Measurements from ENCODE around the gene TMEM44. TPM values are rescaled to one million over a fixed set of nuclear protein-coding genes. Genes with fewer than 3 reads are reported as not detected.
"Not testable (repeated sequence)": the region's sequence is repeated elsewhere in the genome, so short reads cannot be mapped to it uniquely, and the experiment has no call there.

Gene TMEM44
- total and polyA plus RNA-seq, 2 of the 4 experiments (the other 2 are of a cell fraction) = 9.7 to 24.2 TPM

- H3K79me1 ChIP-seq (ENCODE audit: low read depth in 1 of 2, low read length in 2 of 2); H3K9me3 ChIP-seq (ENCODE audit: control insufficient read depth, insufficient read depth, low read length); H3K9ac ChIP-seq (ENCODE audit: low read depth, low read length); H3K4me1 ChIP-seq (ENCODE audit: control insufficient read depth, insufficient read depth, low read length); H4K20me1 ChIP-seq (ENCODE audit: insufficient read depth, low read length); H3K14ac ChIP-seq (replicated peaks; ENCODE audit: low read depth, low read length); H3K4me3 ChIP-seq (ENCODE audit: insufficient read depth, low read depth, low read length); ATAC-seq (ENCODE audit: low read depth); H3K9me1 ChIP-seq (ENCODE audit: insufficient read depth, low read length); H2BK5ac ChIP-seq (ENCODE audit: low read depth, low read length, poor library complexity, severe bottlenecking); H4K8ac ChIP-seq (ENCODE audit: low read depth in 2 of 2, low read length in 2 of 2); H4K91ac ChIP-seq (ENCODE audit: insufficient read depth, low read depth, low read length); H2AFZ ChIP-seq (replicated peaks; ENCODE audit: low read length, poor library complexity); H3K18ac ChIP-seq (ENCODE audit: low read depth, low read length); dilution Hi-C loops (cut with HindIII; ENCODE audit: low sequenced_read_pairs, unreplicated experiment); H2BK20ac ChIP-seq (ENCODE audit: low read depth, low read length); H2BK15ac ChIP-seq (ENCODE audit: low read depth, low read length); H4K5ac ChIP-seq (ENCODE audit: low read depth, low read length); H3K4me2 ChIP-seq (ENCODE audit: low read depth, low read length); in situ Hi-C loops (cut with MboI; ENCODE audit: low sequenced_read_pairs); H3K27ac ChIP-seq (ENCODE audit: insufficient read depth, low read length); H3K27me3 ChIP-seq (ENCODE audit: control insufficient read depth, insufficient read depth, low read length); H3K23ac ChIP-seq (ENCODE audit: low read depth, low read length); BruUV-seq (replicated peaks); H3K56ac ChIP-seq (ENCODE audit: extremely low read depth, insufficient read depth, low read length); intact Hi-C loops (cut with micrococcal nuclease); H2AK9ac ChIP-seq (replicated peaks; ENCODE audit: low read depth, low read length, poor library complexity); H3K36me3 ChIP-seq (ENCODE audit: control insufficient read depth, insufficient read depth, low read length); H2BK120ac ChIP-seq (ENCODE audit: low read depth, low read length); POLR2A ChIA-PET (ENCODE audit: unreplicated experiment); H3K4ac ChIP-seq (ENCODE audit: low read depth, low read length); DNase-seq: not testable (repeated sequence)
- WGBS, 2 experiments (ENCODE audit: extremely low coverage in 2 of 2, insufficient read length in 1 of 2) = 100% methylated on average over 1 of the region's 7 CpGs; no CpG with 5 or more reads in 1 of the 2 experiments
- H2AK5ac ChIP-seq (ENCODE audit: low read depth, low read length) = peak overlapping the region; percentile 61; the same call in 1 of the 2 replicates
- CTCF ChIA-PET = interaction anchor here (1.1 kb wide), 1 partner anchor 11 kb away, joined by 3 read pairs; no protein-coding TSS in a partner anchor
These were observed 87.7 kb downstream of the TMEM44 start for GRCh38 chr3:194545538-194545937.
